B cell (primary cell): ENCODE measurements around the gene MAD1L1. TPM values are rescaled to one million over a fixed set of nuclear protein-coding genes. Genes with fewer than 3 reads are reported as not detected.

Source experiments
- ATAC-seq: fragments of 200-7000 bp; cut with Tn5 transposase; one replicate; pipeline ENCODE4 v1.10.0; 2021; ENCODE audit warnings: low read depth, mild to moderate bottlenecking, moderate number of reproducible peaks, moderate library complexity
- CTCF ChIA-PET: fragments of 350-600 bp; sonication (Branson Sonifier 250); formaldehyde crosslinking; loops from one replicate; lab custom pipeline; 2021; ENCODE audit warnings: antibody characterized with exemption, inconsistent platforms; lab: Charles Lee
- POLR2A ChIA-PET: fragments of 350-600 bp; sonication (Branson Sonifier 250); formaldehyde crosslinking; loops from one replicate; lab custom pipeline; 2021; ENCODE audit warnings: antibody characterized with exemption; lab: Charles Lee
- DNase-seq: peaks from one replicate; pipeline ENCODE4 v3.0.0; 2013
- H2AFZ ChIP-seq: 2 replicates; pipeline ENCODE4 v1.6.1; 2012; ENCODE audit warnings: mild to moderate bottlenecking, low read depth, low read length; ENCODE audit not compliant: insufficient read depth, poor library complexity, severe bottlenecking
- H3K27ac ChIP-seq, 2 donors: 1 replicate in 1 of 2; 2 replicates in 1 of 2; pipeline ENCODE4 v1.5.1; 2012 to 2013; ENCODE audit warnings: low read length in 2 of 2, mild to moderate bottlenecking in 2 of 2, moderate library complexity in 1 of 2
- H3K27me3 ChIP-seq, 4 experiments: fragments of 200-600 bp in 1 of 4; sonication (generic) in 1 of 4; replicated peaks in 1 of 4; 1 replicate in 2 of 4; 2 replicates in 2 of 4; pipeline versions ENCODE4 v1.6.1 to v1.7.0; 2013 to 2016; ENCODE audit warnings: low read length in 3 of 4, mild to moderate bottlenecking in 2 of 4, mixed read lengths in 1 of 4, moderate library complexity in 1 of 4; ENCODE audit not compliant: insufficient read depth in 4 of 4, control insufficient read depth in 3 of 4; ENCODE audit errors: control extremely low read depth in 1 of 4
- H3K36me3 ChIP-seq, 2 experiments: replicated peaks in 1 of 2; 1 replicate in 1 of 2; 2 replicates in 1 of 2; pipeline versions ENCODE4 v1.6.1 to v1.7.1; 2013; ENCODE audit warnings: low read length in 1 of 2; ENCODE audit not compliant: insufficient read depth in 2 of 2, control insufficient read depth in 1 of 2; ENCODE audit errors: control extremely low read depth in 1 of 2, extremely low read depth in 1 of 2
- H3K4me1 ChIP-seq, 2 donors: fragments of 200-600 bp in 1 of 2; sonication (generic) in 1 of 2; 1 replicate in 1 of 2; 2 replicates in 1 of 2; pipeline versions ENCODE4 v1.5.1 to v1.6.1; 2013 to 2017; ENCODE audit warnings: low read length in 2 of 2; ENCODE audit not compliant: control insufficient read depth in 2 of 2, insufficient read depth in 2 of 2
- H3K4me2 ChIP-seq: replicated peaks from 2 replicates; pipeline ENCODE3; 2012; ENCODE audit warnings: mild to moderate bottlenecking, low read depth, low read length; ENCODE audit not compliant: poor library complexity, severe bottlenecking
- H3K4me3 ChIP-seq, 5 experiments: fragments of 200-600 bp in 1 of 5; sonication (generic) in 1 of 5; 1 replicate in 3 of 5; 2 replicates in 2 of 5; pipeline versions ENCODE4 v1.5.1 to v1.7.0; 2011 to 2016; ENCODE audit warnings: low read length in 4 of 5, mild to moderate bottlenecking in 4 of 5, low read depth in 2 of 5, control low read depth in 1 of 5, moderate library complexity in 1 of 5; ENCODE audit not compliant: insufficient read depth in 1 of 5; ENCODE audit errors: control extremely low read depth in 1 of 5, extremely low read depth in 1 of 5
- H3K79me2 ChIP-seq: fragments of 200-600 bp; sonication (generic); one replicate; pipeline ENCODE4 v1.6.0; 2016; ENCODE audit warnings: low read length; ENCODE audit not compliant: control insufficient read depth, insufficient read depth
- H3K9ac ChIP-seq: fragments of 200-600 bp; sonication (generic); 2 replicates; pipeline ENCODE4 v1.6.1; 2017; ENCODE audit warnings: mild to moderate bottlenecking, low read length, moderate library complexity
- H3K9me3 ChIP-seq, 3 donors: one replicate each; pipeline versions ENCODE4 v1.6.1 to v1.7.1; 2013; ENCODE audit warnings: low read length in 2 of 3; ENCODE audit not compliant: control insufficient read depth in 2 of 3, insufficient read depth in 1 of 3; ENCODE audit errors: control extremely low read depth in 1 of 3
- H4K20me1 ChIP-seq: 2 replicates; pipeline ENCODE4 v1.6.0; 2012; ENCODE audit warnings: mild to moderate bottlenecking, low read length; ENCODE audit not compliant: insufficient read depth, control insufficient read depth, poor library complexity, severe bottlenecking
- H3K27ac Mint-ChIP-seq: one replicate; pipeline ENCODE4 v1.8.0; 2021; ENCODE audit warnings: mixed read lengths
- H3K27me3 Mint-ChIP-seq: one replicate; pipeline ENCODE4 v1.8.0; 2021; ENCODE audit warnings: mixed read lengths
- H3K4me1 Mint-ChIP-seq: one replicate; pipeline ENCODE4 v1.8.0; 2021; ENCODE audit warnings: mixed read lengths
- H3K4me3 Mint-ChIP-seq: one replicate; pipeline ENCODE4 v1.8.0; 2021; ENCODE audit warnings: mixed read lengths
- H3K9me3 Mint-ChIP-seq: one replicate; pipeline ENCODE4 v1.8.0; 2022; ENCODE audit warnings: mixed read lengths; ENCODE audit not compliant: insufficient read depth
- CTCF ChIP-seq: fragments of 200-600 bp; IDR thresholded peaks from one replicate; pipeline ENCODE4 v1.8.0; 2022; ENCODE audit warnings: antibody characterized with exemption, mild to moderate bottlenecking
- EZH2 ChIP-seq: IDR thresholded peaks from 2 replicates; pipeline ENCODE4 v1.6.1; 2012; ENCODE audit warnings: borderline replicate concordance, low read depth, mild to moderate bottlenecking, moderate library complexity, low read length; ENCODE audit not compliant: insufficient read depth, poor library complexity, severe bottlenecking
- WGBS: methylation state at CpG from one replicate; pipeline ENCODE4 v1.1.5; 2013; ENCODE audit warnings: missing lambda C conversion rate; ENCODE audit not compliant: insufficient coverage; 5-methylcytosine and 5-hydroxymethylcytosine counted together
- intact Hi-C: fragments of 100-400 bp; cut with micrococcal nuclease; formaldehyde crosslinking; loops from one replicate; pipeline ENCODE4 v1.10.0; 2022
- polyA plus RNA-seq: library from polyadenylated mRNA; depleted of rRNA; stranded (reverse); fragments of >200 nt; gene quantifications from 2 replicates; pipeline ENCODE4 v1.2.3, GENCODE V29; 2012
- total RNA-seq, 2 donors: library from RNA; stranded (reverse); fragments of 120-200 nt in 1 of 2; gene quantifications; 1 replicate in 1 of 2; 2 replicates in 1 of 2; pipeline versions ENCODE4 v1.2.3 to v1.2.4, GENCODE V29; 2013 to 2022

MAD1L1 gene
- total and polyA plus RNA-seq, 2 donors (not counting 1 experiment from before 2014, with no cell fraction given), result 86.7 to 110 TPM

GRCh38 chr7:1957471-1958225 lies 275.1 kb downstream of the MAD1L1 start:
- ChIA-PET CTCF (no interaction called here), POLR2A (no interaction called here)
- Histone ChIP-seq H3K27me3 (no peaks in the 10 kb centered on the region), H3K4me2 (no peak overlapping the region), H3K79me2 (peaks cover 22% of the 10 kb centered on the region), H4K20me1 (no peaks in the 10 kb centered on the region), H3K4me1 (no peaks in the 10 kb centered on the region), H3K27ac (no peak overlapping the region), H3K9me3 (peaks cover 0 to 5% (median 5%) of the 10 kb centered on the region in 3 donors), H3K36me3 (peaks cover 0 to 9% of the 10 kb centered on the region in 2 experiments), H3K4me3 (no peak overlapping the region), H2AFZ (no peak overlapping the region), H3K9ac (no peak overlapping the region)
- no peak overlapping the region for H3K4me3 Mint-ChIP-seq
- no peak for DNase-seq
- 98% methylated on average over 19 of the region's 28 CpGs for WGBS
- TF ChIP-seq EZH2, result no peak
- no peak for TF ChIP-seq CTCF
- H3K4me1 Mint-ChIP-seq, result no peaks in the 10 kb centered on the region
- no peak overlapping the region for H3K27ac Mint-ChIP-seq
- no peak for ATAC-seq
- peaks cover 7% of the 10 kb centered on the region for H3K9me3 Mint-ChIP-seq
- H3K27me3 Mint-ChIP-seq, result no peaks in the 10 kb centered on the region
- intact Hi-C loops, result no loop called here
